Stimulated activated CD8-positive, alpha-beta memory T cell treated with anti-CD3 and anti-CD28 coated beads, Interleukin-4, amount 100 ng/mL, for 24 hours (primary cell): ENCODE data around the gene TP53AIP1.

Experiments used
- DNase-seq: peaks from one replicate; pipeline ENCODE4 v3.0.0-alpha.2; 2020; ENCODE audit warnings: low read depth

Gene TP53AIP1, protein sequence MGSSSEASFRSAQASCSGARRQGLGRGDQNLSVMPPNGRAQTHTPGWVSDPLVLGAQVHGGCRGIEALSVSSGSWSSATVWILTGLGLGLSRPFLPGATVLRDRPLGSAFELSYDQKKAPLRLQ

GRCh38 chr11:128942817-128943427, at the start of gene TP53AIP1:
TSS of gene TP53AIP1 (minus strand) at chr11:128942871. CDS start at chr11:128937818, 5,053 bp downstream.
- DNase-seq = no peak

DNA sequence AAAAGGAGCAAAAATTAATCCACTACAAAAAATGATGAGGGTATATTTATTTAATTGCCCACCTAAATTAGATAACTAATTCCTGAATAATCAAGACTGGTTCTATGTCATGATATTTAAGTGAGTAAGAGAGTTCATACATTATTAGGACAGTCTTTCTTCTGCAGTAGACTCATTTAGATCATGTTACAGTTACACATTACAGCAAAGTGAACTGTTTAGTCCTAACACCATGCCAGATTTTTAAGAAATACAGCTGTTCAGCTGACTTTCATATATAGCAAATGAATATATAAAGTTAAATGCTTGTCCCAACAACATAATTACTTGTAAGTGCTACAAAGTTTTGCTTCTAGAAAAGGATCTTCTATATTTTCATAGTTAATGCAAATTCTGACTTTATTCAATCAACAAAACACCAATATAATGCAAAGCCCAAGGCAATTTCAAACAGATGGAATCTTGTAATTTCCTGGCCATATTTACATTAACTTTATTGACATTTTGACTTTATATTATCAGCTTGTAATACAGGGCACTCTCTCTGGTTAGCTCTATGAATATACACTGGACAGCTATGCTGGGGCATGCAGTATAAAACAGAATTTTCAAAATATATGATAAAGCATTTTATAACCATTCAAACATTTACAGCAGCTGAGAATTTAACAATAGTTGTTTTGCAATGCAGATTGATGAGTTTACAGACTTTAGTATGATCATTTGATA, 45.7 kb upstream of the TP53AIP1 start:
- DNase-seq = no peak

DNA sequence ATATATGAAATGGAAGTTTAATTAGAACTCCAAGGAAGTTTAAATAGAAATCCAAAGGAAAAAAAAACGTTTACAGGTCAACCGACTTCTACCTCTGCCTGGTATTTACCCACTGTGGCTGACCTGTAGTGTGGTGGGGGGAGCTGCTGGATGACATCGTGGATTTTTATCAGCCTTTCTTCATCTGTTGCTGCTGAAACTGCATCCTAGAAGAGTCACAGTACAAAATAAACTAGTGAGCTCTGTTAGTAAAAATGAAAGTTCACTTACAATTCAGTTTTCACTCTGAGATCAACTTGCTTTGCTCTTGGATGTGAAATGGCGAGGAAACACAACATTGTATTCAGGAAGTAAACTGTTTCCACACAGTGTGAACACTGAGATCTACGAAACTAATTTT, 43.2 kb upstream of the TP53AIP1 start:
- no peak for DNase-seq

DNA sequence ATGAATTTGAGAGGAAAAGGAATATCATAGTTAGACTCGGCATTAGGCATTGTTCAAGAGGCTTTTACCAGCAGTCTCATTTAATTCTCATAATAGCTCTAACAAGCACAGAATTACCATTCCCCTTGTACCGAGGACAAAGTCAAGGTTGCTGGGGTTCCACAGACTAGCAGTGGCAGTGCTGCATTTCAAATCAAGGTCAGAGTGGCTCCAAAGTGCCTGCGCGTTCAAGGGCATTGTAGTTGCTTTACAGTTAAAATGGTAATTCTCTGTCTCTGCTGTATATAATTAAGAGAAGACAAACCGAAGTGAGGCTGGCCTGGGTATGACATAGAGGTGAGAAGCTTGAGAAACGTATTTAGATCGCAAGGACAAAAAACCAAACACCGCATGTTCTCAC, 40.4 kb upstream of the TP53AIP1 start:
- no peak for DNase-seq

- no peak for DNase-seq
Observed at GRCh38 chr11:128981254-128981653, 38.6 kb upstream of the TP53AIP1 start.

GRCh38 chr11:128970598-128971190, 28.0 kb upstream of the TP53AIP1 start:
- DNase-seq = no peak

- no peak for DNase-seq
Observed at GRCh38 chr11:128968916-128969315, 26.2 kb upstream of the TP53AIP1 start.

DNA sequence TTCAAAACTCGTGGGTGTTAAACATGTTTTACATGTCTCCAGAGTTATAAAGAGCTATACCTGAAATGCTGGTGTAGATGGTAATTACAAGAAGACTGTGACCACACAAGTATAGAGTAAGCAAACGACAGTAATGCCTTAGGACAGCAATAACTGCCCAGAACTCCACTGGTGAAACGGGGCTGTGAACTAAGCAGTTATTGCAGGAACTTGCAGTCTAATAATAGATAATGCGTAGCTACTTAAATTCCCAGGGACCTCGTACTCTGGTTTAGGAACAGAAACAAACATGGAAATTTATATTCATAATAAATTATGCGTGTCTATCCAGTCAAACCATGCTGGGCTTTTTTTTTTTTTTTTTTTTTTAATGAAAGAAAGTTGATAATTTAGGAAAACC, 24.9 kb upstream of the TP53AIP1 start:
- no peak for DNase-seq

GRCh38 chr11:128965485-128965884, 22.8 kb upstream of the TP53AIP1 start:
- no peak for DNase-seq

DNA sequence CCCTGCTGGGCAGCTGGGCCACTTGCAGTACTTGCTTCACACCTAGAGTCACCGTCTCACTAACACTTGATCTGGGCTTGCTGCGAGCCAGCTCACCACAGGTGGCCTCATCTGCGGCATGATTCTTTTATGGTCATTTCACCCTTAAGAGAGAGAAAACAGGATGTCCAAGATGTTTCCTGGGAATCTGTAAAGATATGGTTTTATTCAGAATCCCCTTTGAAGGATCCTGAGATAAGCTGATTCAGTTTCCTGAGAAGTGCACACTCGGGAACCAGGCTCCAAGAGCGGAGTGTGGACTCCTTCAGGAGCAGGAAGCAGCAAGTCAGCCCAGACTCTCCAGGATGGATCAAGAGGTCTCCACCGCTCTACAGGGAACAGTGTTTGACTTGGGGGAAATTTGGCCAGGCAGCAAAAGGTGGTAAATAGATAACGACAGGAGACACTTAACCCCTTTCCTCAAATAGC, 21.8 kb upstream of the TP53AIP1 start:
- DNase-seq = no peak

DNA sequence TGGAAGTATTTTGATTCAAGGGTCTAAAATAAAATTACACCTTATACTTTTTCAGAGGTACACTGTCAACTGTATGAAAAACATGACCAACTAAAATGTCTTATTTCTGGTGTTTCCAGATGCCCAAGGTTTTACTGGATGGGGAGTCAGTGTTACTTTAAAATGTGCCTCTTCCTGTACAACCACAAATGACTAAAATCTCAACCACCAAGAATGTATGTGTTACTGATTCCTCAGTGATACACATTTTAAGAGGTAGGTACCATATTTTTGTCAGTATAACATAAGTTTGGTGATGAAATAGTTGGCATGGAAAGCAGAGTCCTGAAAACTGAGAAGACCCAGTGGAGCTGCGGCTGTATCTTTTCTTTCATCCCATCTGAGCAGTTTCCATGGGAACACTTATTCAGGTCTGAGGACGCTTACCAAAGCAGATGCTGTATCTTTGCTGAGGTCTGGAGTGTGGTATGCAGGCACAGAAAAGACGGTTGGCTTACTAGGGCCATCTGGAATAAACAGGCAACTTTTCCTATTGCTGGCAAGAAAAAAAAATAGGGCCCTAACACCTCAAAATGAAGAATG, 21.2 kb upstream of the TP53AIP1 start:
- no peak for DNase-seq

GRCh38 chr11:128962896-128963295, 20.2 kb upstream of the TP53AIP1 start:
- DNase-seq = no peak

- DNase-seq = no peak
Observed at GRCh38 chr11:128961645-128962044, 19.0 kb upstream of the TP53AIP1 start.

GRCh38 chr11:128957202-128957482, 14.5 kb upstream of the TP53AIP1 start:
- no peak for DNase-seq

- DNase-seq = no peak
Observed at GRCh38 chr11:128956401-128957201, 13.9 kb upstream of the TP53AIP1 start.

- DNase-seq = no peak
Observed at GRCh38 chr11:128955636-128956035, 13.0 kb upstream of the TP53AIP1 start.

- no peak for DNase-seq
Observed at GRCh38 chr11:128953151-128953550, 10.5 kb upstream of the TP53AIP1 start.

GRCh38 chr11:128949791-128950454, 7.3 kb upstream of the TP53AIP1 start:
- DNase-seq = no peak

GRCh38 chr11:128948583-128948982, 5.9 kb upstream of the TP53AIP1 start:
- no peak for DNase-seq

- DNase-seq = no peak
Observed at GRCh38 chr11:128947773-128948172, 5.1 kb upstream of the TP53AIP1 start.

- no peak for DNase-seq
Observed at GRCh38 chr11:128946648-128947047, 4.0 kb upstream of the TP53AIP1 start.
